ENCODE results near the gene USP1.

The USP1 gene

DNA sequence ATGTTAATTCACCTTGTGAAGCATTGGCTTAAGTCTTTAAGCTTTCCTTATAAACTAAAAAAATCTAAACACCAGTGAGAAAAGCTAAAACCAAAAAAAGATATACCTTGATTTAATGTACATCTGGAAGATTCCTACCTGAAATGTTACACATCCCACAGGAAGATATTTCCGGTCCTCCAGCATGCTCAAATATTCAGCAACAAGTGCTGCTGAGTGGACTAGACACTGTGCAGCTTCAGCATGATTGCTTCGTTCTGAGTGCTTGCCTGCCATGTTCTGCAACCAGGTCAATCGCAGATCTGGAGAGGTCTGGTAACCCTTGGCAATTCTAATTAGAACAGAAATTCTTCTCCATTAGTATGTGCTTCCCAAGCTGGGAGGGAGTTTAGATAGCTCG lies 57.3 kb downstream of the USP1 start:
- DNase-seq, result no peak

DNA sequence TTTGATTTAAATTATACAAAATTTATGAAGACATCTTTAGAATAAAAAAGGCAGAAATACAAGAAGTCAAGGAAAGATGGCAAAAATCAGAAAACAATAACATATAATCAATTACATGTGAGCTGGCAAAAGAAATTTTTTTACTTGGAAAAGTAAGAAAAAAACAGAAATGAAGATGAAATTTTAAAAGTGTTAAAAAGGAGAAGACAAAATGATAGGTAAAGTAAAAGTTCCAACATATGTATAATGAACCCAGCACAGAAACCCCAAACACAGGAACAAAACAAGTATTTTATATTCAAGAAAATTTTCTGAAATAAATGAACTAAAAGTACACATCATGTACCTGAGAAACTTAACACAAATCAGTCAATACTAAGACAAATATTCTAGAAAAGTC lies 63.4 kb downstream of the USP1 start:
- DNase-seq, result no peak

Measured in suppressor macrophage treated with lipopolysaccharide for 1 hour (primary cell).